Heart right ventricle (tissue), 16 donors: ENCODE measurements around the gene LRFN5. TPM values are rescaled to one million over a fixed set of nuclear protein-coding genes. Genes with fewer than 3 reads are reported as not detected.

Source experiments
- ATAC-seq, 8 donors: fragments of 200-7000 bp; cut with Tn5 transposase; one replicate each; pipeline ENCODE4 v1.9.1; 2020; ENCODE audit warnings: mild to moderate bottlenecking in 8 of 8, moderate library complexity in 8 of 8, moderate number of reproducible peaks in 1 of 8
- DNase-seq, 2 donors: peaks; one replicate each; pipeline ENCODE4 v3.0.0-alpha.2; 2020
- H3K27ac ChIP-seq, 10 donors: fragments of 200-600 bp; sonication (generic) in 2 of 10; one replicate each; pipeline versions ENCODE4 v1.5.0 to v1.8.0; 2020 to 2022; ENCODE audit warnings: mild to moderate bottlenecking in 3 of 10
- H3K27me3 ChIP-seq, 7 donors: fragments of 200-600 bp; one replicate each; pipeline ENCODE4 v1.8.0; 2021 to 2022; ENCODE audit warnings: mild to moderate bottlenecking in 2 of 7
- H3K36me3 ChIP-seq, 9 donors: fragments of 200-600 bp; sonication (generic) in 1 of 9; one replicate each; pipeline versions ENCODE4 v1.5.0 to v1.8.0; 2020 to 2022; ENCODE audit warnings: mild to moderate bottlenecking in 2 of 9
- H3K4me1 ChIP-seq, 9 donors: fragments of 200-600 bp; sonication (generic) in 1 of 9; one replicate each; pipeline versions ENCODE4 v1.5.0 to v1.8.0; 2020 to 2022; ENCODE audit warnings: mild to moderate bottlenecking in 4 of 9
- H3K4me3 ChIP-seq, 10 donors: fragments of 200-600 bp; sonication (generic) in 2 of 10; one replicate each; pipeline versions ENCODE4 v1.5.0 to v1.8.0; 2020 to 2022; ENCODE audit warnings: mild to moderate bottlenecking in 7 of 10, moderate library complexity in 2 of 10
- H3K9me3 ChIP-seq, 11 donors: fragments of 200-600 bp in 10 of 11; sonication (generic) in 2 of 11; one replicate each; pipeline versions ENCODE4 v1.5.0 to v1.8.0; 2013 to 2022; ENCODE audit warnings: mild to moderate bottlenecking in 2 of 11, control low read depth in 1 of 11, moderate library complexity in 1 of 11
- WGBS, 2 donors: extraction: QIAGEN DNeasy Blood & Tissue Kit; methylation state at CpG; one replicate each; pipeline ENCODE4 v1.1.7; 2013; ENCODE audit warnings: inconsistent platforms in 1 of 2; 5-methylcytosine and 5-hydroxymethylcytosine counted together
- intact Hi-C, 10 donors: fragments of 100-400 bp; cut with DNase I; formaldehyde crosslinking; loops; one replicate each; pipeline versions ENCODE4 v1.11.1 to v1.14.2; 2022
- polyA plus RNA-seq, 2 donors: library from polyadenylated mRNA; stranded (reverse); fragments of 200-250 nt; gene quantifications; one replicate each; pipeline ENCODE4 v1.2.3, GENCODE V29; 2013
- total RNA-seq, 10 donors: library from RNA; stranded (reverse); fragmentation: NEBNext Ultra II Directional in 3 of 10; extraction: Animal tissue kit (Norgen Biotek cat#: 25700) in 3 of 10; gene quantifications; one replicate each; pipeline versions ENCODE4 v1.2.1 to v1.2.4, GENCODE V29; 2021 to 2023
- TF ChIP-seq, protein P1 (sequence below), 9 donors: fragments of 200-600 bp; sonication (generic) in 2 of 9; IDR thresholded peaks; one replicate each; pipeline versions ENCODE4 v1.5.0 to v1.8.0; 2021 to 2022; ENCODE audit warnings: antibody characterized with exemption in 9 of 9, mild to moderate bottlenecking in 5 of 9, moderate library complexity in 1 of 9
- donor health status: Arrhythmogenic right ventricular cardiomyopathy.
- donor health status: ischemic (EF 13 %, LVEDD 7.1; RV severe dilation, severe dysfunction).
- donor health status: healthy with polysubstance abuse.
- donor health status: DM: no; HTN: yes; CAD: no.
- donor health status: DM: no; HTN: no; CAD: no.
- donor health status: ischemic (EF 25% LVEDD 6.9; RV normal size, moderate dysfunction).
- donor health status: ischemic (EF 25% LVEDD 5.7; RV mildly dilated, moderate dysfunction).
- donor health status: healthy.
- donor health status: DM: yes; HTN: yes; CAD: no.
- donor health status: Ischemic cardiomyopathy.
- donor health status: ischemic (EF 35%, LVEDD 5.7; RV mildly dilated, moderate dysfunction).
- donor health status: nonischemic (EF 11% LVEDD 7.7; RV severe dilation, severe dysfunction).
- donor health status: DM: yes; HTN: yes; CAD: no.
- donor health status: PGD.
- donor health status: ischemic (EF 29% LVEDD 5.4; RV normal size, mild dysfunction).
- donor health status: nonischemic (EF 23%, LVEDD 6.1; RV moderate dilation, normal function).

The LRFN5 gene
- total and polyA plus RNA-seq, 12 donors: 0.13 to 1.5 (median 0.49) TPM; not detected in 1

DNA sequence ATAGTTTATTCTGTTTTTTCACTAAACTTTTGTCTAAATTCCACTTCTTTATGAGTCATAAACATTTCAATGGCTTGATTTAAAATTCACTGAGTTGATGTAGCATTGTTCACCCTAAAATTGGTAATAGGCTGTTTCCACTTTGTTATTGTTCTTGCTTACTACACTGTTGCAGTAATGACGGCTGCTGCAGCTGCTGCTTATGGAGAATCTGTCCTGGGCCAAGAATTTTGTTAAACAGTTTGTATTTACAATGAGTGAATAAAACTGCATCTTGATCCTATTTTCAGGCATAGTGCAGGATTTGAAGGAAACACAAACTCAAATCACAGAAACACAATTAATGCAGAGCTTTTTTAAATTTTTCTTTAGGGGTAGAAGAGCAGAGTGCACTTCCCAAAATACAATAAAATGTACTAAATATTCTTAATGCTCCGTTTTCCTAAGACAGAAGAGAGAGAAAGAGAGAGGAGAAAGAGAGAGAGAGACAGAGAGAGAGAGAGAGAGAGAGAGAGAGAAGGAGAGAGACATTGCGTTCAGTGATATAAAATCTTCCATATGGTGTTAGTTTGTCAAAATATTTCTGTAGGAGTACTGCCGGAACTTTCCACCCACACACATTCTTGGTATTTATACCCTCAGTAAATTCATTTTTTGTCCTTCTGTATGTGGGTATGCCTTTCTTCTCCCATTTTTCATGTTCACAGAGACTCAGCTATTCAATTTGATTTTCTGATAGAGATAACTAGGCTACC, 266.4 kb downstream of the LRFN5 start:
- H3K4me1 ChIP-seq: no peaks in the 10 kb centered on the region
- no peaks in the 10 kb centered on the region for H3K27me3 ChIP-seq
- TF ChIP-seq, protein P1, sequence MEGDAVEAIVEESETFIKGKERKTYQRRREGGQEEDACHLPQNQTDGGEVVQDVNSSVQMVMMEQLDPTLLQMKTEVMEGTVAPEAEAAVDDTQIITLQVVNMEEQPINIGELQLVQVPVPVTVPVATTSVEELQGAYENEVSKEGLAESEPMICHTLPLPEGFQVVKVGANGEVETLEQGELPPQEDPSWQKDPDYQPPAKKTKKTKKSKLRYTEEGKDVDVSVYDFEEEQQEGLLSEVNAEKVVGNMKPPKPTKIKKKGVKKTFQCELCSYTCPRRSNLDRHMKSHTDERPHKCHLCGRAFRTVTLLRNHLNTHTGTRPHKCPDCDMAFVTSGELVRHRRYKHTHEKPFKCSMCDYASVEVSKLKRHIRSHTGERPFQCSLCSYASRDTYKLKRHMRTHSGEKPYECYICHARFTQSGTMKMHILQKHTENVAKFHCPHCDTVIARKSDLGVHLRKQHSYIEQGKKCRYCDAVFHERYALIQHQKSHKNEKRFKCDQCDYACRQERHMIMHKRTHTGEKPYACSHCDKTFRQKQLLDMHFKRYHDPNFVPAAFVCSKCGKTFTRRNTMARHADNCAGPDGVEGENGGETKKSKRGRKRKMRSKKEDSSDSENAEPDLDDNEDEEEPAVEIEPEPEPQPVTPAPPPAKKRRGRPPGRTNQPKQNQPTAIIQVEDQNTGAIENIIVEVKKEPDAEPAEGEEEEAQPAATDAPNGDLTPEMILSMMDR (IDR thresholded peaks at IDR 0.05): no peak
- peaks cover 0 to 21% (median 0%) of the 10 kb centered on the region in 11 donors for H3K9me3 ChIP-seq
- no peaks in the 10 kb centered on the region for H3K36me3 ChIP-seq
- ATAC-seq: no peak
- no peak for DNase-seq
- H3K27ac ChIP-seq: no peak overlapping the region
- intact Hi-C loops: no loop called here
- H3K4me3 ChIP-seq: no peak overlapping the region
- 48 to 54% methylated on average over 4 of the region's 4 CpGs for WGBS, 2 donors

DNA sequence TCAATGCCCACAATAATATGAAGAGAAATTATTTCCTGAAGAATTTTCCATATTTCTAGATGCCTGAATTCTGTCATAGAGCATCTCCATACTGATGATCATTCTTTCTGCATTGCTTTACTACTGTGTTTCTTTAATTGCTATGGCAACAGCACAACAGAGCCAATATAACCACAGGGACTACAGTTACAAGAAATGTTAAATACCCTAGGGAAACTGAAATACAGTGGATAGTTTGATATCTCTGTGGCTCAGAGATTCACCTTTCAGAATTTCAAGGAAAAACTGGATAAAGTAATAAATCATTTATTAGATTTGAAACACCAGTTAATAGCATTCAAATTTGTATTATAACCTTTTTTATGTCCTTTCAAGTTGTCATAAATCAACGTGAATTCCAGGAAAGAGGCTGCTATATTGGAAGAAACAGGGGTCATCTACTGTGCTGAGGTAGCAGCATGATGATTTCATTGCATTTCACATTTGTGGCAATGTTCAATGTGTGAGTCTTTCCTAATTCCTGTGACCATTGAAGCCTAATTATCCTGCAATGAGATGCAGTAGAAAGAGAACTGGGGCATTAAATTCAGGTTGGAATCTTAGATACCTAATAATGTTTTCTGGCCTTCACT, 267.1 kb downstream of the LRFN5 start:
- Histone ChIP-seq H3K9me3 (peaks cover 0 to 14% (median 0%) of the 10 kb centered on the region in 11 donors), H3K27ac (no peak overlapping the region), H3K4me1 (no peaks in the 10 kb centered on the region), H3K4me3 (no peak overlapping the region), H3K27me3 (no peaks in the 10 kb centered on the region), H3K36me3 (no peaks in the 10 kb centered on the region)
- DNase-seq (no peak), ATAC-seq (no peak)
- WGBS, 2 donors: 43 to 55% methylated on average over 1 of the region's 1 CpG
- TF ChIP-seq, protein P1 (IDR thresholded peaks at IDR 0.05): no peak
- intact Hi-C loops: no loop called here

DNA sequence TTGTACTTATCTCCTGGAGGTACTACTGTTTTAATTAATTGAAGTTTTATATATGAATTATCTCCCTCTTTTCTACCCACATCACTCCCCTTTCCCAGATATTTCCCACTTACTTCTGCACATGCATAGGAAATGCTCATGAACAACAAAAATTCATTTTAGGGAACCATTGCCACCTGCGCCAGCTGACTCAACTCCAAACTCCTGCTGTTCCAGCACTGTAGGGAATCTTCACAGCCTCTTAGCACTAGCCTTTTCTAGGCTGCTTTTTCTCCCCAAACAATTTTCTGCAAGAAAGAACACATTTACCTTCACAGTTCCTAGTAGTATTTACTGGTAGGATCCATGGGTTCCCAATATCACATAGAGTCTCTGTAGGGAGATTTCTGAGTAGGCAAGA, 268.4 kb downstream of the LRFN5 start:
- Histone ChIP-seq H3K4me3 (no peak overlapping the region), H3K27ac (no peak overlapping the region), H3K36me3 (no peaks in the 10 kb centered on the region), H3K4me1 (no peaks in the 10 kb centered on the region), H3K9me3 (peaks cover 0 to 2% (median 0%) of the 10 kb centered on the region in 11 donors), H3K27me3 (no peaks in the 10 kb centered on the region)
- ATAC-seq (no peak), DNase-seq (no peak)
- TF ChIP-seq, protein P1 (IDR thresholded peaks at IDR 0.05): no peak
- 87 to 100% methylated on average over 1 of the region's 1 CpG for WGBS, 2 donors
- intact Hi-C loops: no loop called here

GRCh38 chr14:41878321-41878720, 271.6 kb downstream of the LRFN5 start:
- Histone ChIP-seq H3K4me1 (no peaks in the 10 kb centered on the region), H3K27ac (no peak overlapping the region), H3K27me3 (no peaks in the 10 kb centered on the region), H3K36me3 (no peaks in the 10 kb centered on the region), H3K9me3 (no peaks in the 10 kb centered on the region), H3K4me3 (no peak overlapping the region)
- ATAC-seq: no peak
- DNase-seq: no peak
- intact Hi-C loops: no loop called here
- WGBS, 2 donors: 88 to 91% methylated on average over 3 of the region's 3 CpGs
- TF ChIP-seq, protein P1 (IDR thresholded peaks at IDR 0.05): no peak
